ENCODE data around the gene SLC16A12.
"Not testable (repeated sequence)": the region's sequence is repeated elsewhere in the genome, so short reads cannot be mapped to it uniquely, and the experiment has no call there.

SLC16A12 gene

GRCh38 chr10:89414879-89415821, 120.2 kb downstream of the SLC16A12 start:
- no peak for DNase-seq

DNA sequence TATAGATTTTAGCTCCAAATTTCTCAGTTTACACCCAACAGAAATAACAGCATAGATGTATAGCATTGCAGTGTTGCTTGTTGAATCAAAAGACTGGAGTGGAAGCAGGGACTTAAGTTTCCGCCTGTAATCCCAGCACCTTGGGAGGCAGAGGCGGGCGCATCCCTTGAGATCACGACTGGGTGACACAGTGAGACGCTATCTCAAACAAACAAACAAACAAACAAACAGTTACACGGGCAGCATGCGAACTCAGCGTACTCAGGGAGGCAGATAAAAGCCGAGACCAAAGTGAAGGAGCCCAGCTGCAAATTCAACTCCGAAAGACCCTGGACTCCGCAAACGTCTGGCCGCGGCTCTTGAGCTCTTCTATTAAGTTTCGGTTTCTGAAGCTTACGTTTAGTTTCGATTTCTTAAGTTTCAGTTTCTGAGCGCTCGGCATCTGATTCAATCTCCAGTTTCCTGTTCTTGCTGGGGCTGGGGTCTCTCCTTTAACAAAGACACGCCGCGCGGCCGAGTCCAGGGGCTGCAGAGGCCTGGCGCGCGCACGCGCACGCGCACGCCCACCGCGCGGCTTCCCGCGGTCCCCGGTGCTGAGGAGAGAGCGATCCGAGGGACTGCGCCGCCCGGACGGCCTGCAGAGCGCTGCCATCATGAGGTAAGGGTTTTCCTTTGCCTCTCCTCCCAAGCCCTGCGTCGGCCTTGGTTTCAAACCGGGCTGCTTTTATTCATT, 121.1 kb downstream of the SLC16A12 start, which contains the start of gene IFIT5:
TSS of gene IFIT5 (plus strand) at position 423 of the 733 bp plus-strand sequence. CDS start at position 654, 231 bp downstream.
- peak; percentile 63 for DNase-seq

DNA sequence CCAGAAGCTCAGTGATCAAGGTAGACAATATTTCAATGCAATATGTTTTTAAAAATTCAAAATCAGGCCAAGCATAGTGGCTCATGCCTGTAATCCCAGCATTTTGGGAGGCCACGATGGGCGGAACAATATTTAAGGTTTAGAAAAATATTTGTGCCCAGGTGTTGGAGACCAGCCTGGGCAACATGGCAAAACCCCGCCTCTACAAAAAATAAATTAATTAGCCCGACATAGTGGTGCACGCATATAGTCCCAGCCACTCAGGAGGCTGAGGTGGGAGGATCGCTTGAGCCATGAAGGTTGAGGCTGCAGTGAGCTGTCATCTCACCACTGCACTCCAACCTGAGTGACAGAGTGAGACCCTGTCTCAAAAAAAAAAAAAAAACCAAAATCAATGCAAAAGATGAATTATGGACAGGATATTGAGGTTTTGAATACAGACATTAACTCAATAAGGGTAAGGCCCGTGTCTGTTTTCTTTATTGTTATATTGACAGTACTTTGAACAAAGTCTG, 121.9 kb downstream of the SLC16A12 start:
- no peak for DNase-seq

DNA sequence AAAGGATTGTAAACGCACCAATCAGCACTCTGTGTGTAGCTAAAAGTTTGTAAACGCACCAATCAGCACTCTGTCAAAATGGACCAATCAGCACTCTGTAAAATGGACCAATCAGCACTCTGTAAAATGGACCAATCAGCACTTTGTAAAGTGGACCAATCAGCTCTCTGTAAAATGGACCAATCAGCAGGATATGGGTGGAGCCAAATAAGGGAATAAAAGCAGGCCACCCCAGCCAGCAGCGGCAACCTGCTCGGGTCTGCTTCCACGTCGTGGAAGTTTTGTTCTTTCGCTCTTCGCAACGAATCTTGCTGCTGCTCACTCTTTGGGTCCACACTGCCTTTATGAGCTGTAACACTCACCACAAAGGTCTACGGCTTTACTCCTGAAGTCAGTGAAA, 123.1 kb downstream of the SLC16A12 start:
- DNase-seq, result not testable (repeated sequence)

GRCh38 chr10:89411135-89411534, 124.3 kb downstream of the SLC16A12 start:
- not testable (repeated sequence) for DNase-seq

DNA sequence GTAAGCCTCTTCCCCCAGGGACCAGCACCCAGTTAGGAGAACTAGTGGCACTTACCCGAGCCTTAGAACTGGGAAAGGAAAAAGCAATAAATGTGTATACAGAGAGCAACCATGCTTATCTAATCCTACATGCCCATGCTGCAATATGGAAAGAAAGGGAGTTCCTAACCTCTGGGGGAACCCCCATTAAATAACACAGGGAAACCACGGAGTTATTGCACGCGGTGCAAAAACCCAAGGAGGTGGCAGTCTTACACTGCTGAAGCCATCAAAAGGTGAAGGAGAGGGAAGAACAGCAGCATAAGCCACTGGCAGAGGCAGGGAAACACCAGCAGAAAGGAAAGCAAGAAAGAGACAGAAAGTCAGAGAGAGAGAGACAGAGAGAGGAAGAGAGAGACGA, 124.8 kb downstream of the SLC16A12 start:
- DNase-seq, result not testable (repeated sequence)

DNA sequence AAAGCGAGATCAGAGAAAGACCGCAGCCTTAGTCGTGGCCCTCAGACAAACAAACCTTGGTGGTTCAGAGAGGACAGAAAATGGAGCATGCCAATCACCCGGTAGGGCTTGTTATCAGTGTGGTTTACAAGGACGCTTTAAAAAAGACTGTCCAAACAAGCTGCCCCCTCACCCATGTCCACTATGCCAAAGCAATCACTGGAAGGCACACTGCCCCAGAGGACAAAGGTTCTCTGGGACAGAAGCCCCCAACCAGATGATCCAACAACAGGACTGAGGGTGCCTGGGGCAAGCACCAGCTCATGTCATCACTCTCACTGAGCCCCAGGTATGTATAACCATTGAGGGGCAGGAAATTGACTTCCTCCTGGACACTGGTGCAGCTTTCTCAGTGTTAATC, 126.1 kb downstream of the SLC16A12 start:
- not testable (repeated sequence) for DNase-seq

- not testable (repeated sequence) for DNase-seq
Observed at GRCh38 chr10:89407792-89408191, 127.6 kb downstream of the SLC16A12 start.

GRCh38 chr10:89406178-89406577, 129.2 kb downstream of the SLC16A12 start:
- not testable (repeated sequence) for DNase-seq

GRCh38 chr10:89404104-89405047, 131.0 kb downstream of the SLC16A12 start:
- no peak for DNase-seq

DNA sequence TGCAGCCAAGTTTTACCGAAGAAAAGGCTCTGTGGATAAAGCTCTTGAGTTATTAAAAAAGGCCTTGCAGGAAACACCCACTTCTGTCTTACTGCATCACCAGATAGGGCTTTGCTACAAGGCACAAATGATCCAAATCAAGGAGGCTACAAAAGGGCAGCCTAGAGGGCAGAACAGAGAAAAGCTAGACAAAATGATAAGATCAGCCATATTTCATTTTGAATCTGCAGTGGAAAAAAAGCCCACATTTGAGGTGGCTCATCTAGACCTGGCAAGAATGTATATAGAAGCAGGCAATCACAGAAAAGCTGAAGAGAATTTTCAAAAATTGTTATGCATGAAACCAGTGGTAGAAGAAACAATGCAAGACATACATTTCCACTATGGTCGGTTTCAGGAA, 132.4 kb downstream of the SLC16A12 start:
- no peak for DNase-seq

- DNase-seq, result no peak
Observed at GRCh38 chr10:89399956-89400355, 135.4 kb downstream of the SLC16A12 start.

- DNase-seq, result no peak
Observed at GRCh38 chr10:89398003-89398749, 137.2 kb downstream of the SLC16A12 start.

- no peak for DNase-seq
Observed at GRCh38 chr10:89395141-89395540, 140.3 kb downstream of the SLC16A12 start.

- no peak for DNase-seq
Observed at GRCh38 chr10:89393898-89394297, 141.5 kb downstream of the SLC16A12 start.

DNA sequence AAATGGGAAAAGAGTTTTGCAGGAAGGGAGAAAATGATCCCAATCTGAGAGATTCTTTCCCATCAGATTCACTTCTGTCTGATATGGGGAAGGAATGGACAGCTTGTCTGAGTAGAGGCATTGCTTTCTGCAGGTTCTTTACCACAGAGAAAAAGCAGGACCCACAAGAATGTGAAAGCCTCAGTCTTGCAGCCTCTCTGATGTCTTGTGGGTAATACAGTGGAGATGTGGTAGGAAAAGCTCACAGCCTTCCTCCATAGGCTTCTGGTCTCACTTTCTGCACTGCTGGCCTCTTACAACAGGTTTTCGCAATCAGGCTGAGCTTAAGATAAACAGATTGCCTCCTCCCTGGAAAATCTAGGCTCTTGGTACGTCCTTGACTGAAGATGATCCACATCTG, 142.4 kb downstream of the SLC16A12 start:
- no peak for DNase-seq

DNA sequence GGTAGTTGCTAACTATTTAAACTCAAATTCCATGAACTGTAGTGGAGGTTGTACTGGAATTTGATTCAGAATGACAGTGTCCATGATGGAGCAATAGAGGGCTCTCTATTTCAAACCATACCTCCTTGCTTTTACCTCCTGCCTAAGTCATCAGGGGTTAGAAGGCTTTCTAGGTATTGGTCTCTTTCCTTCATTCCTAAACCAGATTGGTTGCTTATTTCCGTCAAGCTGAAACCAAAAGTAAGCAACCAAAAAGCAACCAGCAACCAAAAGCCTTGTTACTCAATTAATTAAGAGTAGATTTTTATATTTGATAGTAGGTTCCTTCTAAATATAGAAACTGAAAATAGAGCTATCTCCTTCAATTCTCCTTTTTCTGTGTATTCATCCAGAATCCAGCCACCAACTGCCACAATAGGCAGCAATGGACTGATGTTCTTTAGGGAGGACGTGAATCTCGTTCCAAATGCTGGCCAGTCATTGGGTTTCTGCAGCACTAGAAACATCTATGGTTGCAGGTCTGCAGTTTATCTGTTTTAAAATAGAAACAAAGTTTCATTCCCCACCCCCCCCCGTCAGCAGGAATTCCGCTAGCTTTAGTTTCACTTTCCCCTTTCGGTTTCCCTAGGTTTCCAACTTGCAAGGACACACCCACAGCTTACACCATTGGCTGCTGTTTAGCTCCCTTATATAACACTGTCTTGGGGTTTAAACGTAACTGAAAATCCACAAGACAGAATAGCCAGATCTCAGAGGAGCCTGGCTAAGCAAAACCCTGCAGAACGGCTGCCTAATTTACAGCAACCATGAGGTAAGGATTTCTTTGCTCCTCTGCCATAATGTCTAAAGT, 143.3 kb downstream of the SLC16A12 start, which contains the start of gene IFIT1:
TSS of gene IFIT1 (plus strand) at position 717 of the 850 bp plus-strand sequence. CDS start at position 807, 90 bp downstream.
- no peak for DNase-seq

- DNase-seq, result not testable (repeated sequence)
Observed at GRCh38 chr10:89391226-89391576, 144.2 kb downstream of the SLC16A12 start.

GRCh38 chr10:89390476-89391225, 144.7 kb downstream of the SLC16A12 start:
- DNase-seq, result no peak

- DNase-seq, result no peak
Observed at GRCh38 chr10:89389254-89389653, 146.1 kb downstream of the SLC16A12 start.
